Mucosa of rectum (tissue), 2 donors: ENCODE results near the gene TRNAU1AP.
"Not testable (repeated sequence)": the region's sequence is repeated elsewhere in the genome, so short reads cannot be mapped to it uniquely, and the experiment has no call there.

Source experiments
- H3K27ac ChIP-seq, 2 donors: one replicate each; pipeline ENCODE4 v1.7.0; 2013; ENCODE audit warnings: inconsistent platforms in 2 of 2, low read depth in 2 of 2, low read length in 2 of 2
- H3K27me3 ChIP-seq, 2 donors: one replicate each; pipeline ENCODE4 v1.7.0; 2013; ENCODE audit warnings: low read length in 2 of 2; ENCODE audit not compliant: control insufficient read depth in 2 of 2, insufficient read depth in 2 of 2
- H3K36me3 ChIP-seq, 2 donors: one replicate each; pipeline ENCODE4 v1.7.0; 2013; ENCODE audit warnings: low read length in 2 of 2; ENCODE audit not compliant: control insufficient read depth in 2 of 2, insufficient read depth in 2 of 2
- H3K4me1 ChIP-seq, 2 donors: one replicate each; pipeline ENCODE4 v1.7.0; 2013; ENCODE audit warnings: low read length in 2 of 2, mild to moderate bottlenecking in 1 of 2; ENCODE audit not compliant: control insufficient read depth in 2 of 2, insufficient read depth in 2 of 2
- H3K4me3 ChIP-seq, 2 donors: one replicate each; pipeline ENCODE4 v1.7.0; 2013; ENCODE audit warnings: low read length in 2 of 2
- H3K9ac ChIP-seq, 2 donors: one replicate each; pipeline ENCODE4 v1.7.0; 2013; ENCODE audit warnings: low read length in 2 of 2, low read depth in 1 of 2, mild to moderate bottlenecking in 1 of 2
- H3K9me3 ChIP-seq, 2 donors: one replicate each; pipeline ENCODE4 v1.7.0; 2013; ENCODE audit warnings: low read length in 2 of 2; ENCODE audit not compliant: control insufficient read depth in 2 of 2
- donor health status: healthy.
- donor health status: Normal muscosa, but diverticular disease.

TRNAU1AP gene

DNA sequence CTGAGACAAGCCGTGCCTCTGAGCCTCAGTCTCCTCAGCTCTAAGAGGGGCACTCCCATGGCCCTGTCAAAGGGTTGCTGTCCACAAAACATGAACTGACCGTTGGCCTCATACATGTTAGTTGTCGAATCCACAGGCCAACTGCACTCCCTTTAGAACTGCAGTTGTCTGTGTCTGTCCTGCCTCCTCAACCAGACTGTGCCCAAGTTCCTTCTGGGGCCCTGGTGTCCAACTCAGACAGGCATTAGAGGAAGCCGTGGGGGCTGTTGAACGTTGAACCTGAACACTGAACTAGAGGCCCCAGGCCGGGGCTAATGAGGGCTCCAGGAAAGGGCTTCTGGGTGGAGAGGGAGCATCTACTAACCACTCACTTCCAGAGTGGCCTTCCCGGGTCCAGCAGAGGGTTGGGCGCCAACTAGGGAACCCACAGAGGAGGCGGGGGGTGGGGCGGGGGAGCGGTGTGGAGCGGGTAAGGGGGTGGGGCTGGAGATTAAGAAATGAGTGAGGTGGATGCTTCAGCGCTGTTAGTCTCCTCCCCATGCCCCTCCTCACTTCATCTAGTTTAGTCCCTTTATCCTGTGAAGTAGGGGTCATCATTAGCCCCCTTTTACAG, 38.9 kb downstream of the TRNAU1AP start, which contains the start of gene RAB42:
Gene RAB42, plus strand, starts transcription at position 558 of the 613 bp plus-strand sequence. CDS start 247 bp downstream, outside the sequence.
- Histone ChIP-seq H3K4me3 (peak within 1 kb of the TSS; percentile 62 to 63), H3K4me1 (peaks cover 3 to 6% of the 10 kb centered on the region in 2 donors), H3K27ac (peak within 1 kb of the TSS; percentile 11 to 48), H3K9me3 (no peaks in the 10 kb centered on the region), H3K9ac (peak within 1 kb of the TSS; percentile 17 to 50), H3K27me3 (peaks cover 0 to 2% of the 10 kb centered on the region in 2 donors), H3K36me3 (no peaks in the 10 kb centered on the region)

DNA sequence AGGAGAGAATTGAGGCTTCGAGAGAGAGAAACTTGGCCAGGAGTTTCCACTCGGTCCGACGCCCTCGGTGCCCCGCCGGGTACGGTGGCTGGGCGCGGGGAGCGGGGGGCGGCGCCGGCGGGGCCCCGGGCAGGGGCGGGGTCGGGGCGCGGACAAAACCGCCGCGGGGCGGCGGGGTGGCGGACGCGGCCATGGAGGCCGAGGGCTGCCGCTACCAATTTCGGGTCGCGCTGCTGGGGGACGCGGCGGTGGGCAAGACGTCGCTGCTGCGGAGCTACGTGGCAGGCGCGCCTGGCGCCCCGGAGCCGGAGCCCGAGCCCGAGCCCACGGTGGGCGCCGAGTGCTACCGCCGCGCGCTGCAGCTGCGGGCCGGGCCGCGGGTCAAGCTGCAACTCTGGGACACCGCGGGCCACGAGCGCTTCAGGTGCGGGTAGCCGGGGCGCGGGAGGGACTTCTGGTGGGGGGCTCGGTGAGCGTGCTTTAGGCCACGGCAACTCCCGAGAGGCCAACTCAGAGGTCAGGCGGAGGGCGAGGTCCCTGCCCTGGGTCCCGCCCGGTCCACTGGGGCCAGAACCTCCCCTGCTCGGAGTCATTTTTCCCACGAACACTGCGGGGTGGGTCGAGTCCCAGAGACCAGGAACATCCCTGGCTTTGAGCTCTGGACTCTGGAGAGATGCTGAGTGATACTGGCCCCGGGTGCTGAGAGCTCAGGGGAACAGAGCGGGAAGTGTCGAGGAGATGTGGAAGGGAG, 39.6 kb downstream of the TRNAU1AP start:
- peaks cover 3 to 6% of the 10 kb centered on the region in 2 donors for H3K4me1 ChIP-seq
- H3K27me3 ChIP-seq, result peaks cover 0 to 2% of the 10 kb centered on the region in 2 donors
- H3K4me3 ChIP-seq, result peak overlapping the region; percentile 62 to 63
- peak overlapping the region; percentile 17 to 50 for H3K9ac ChIP-seq
- peak overlapping the region in 1 of 2 donors; percentile 32 for H3K27ac ChIP-seq
- H3K9me3 ChIP-seq, result no peaks in the 10 kb centered on the region
- no peaks in the 10 kb centered on the region for H3K36me3 ChIP-seq

DNA sequence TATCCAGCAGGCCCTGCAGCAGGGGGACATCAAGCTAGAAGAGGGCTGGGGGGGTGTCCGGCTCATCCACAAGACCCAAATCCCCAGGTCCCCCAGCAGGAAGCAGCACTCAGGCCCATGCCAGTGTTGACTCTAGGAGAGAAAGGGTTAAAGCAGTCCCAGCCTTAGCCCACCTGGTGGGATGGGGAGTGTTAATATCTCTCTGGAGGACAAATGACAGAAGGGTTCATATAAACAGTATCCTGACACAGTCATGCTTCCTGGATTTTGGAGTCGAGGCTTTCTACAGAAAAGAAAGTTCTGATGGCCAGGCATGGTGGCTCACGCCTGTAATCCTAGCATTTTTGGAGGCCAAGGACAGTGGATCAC, 41.1 kb downstream of the TRNAU1AP start:
- H3K27me3 ChIP-seq, H3K36me3 ChIP-seq, H3K9me3 ChIP-seq, H3K9ac ChIP-seq, H3K27ac ChIP-seq, H3K4me1 ChIP-seq, H3K4me3 ChIP-seq: not testable (repeated sequence)

DNA sequence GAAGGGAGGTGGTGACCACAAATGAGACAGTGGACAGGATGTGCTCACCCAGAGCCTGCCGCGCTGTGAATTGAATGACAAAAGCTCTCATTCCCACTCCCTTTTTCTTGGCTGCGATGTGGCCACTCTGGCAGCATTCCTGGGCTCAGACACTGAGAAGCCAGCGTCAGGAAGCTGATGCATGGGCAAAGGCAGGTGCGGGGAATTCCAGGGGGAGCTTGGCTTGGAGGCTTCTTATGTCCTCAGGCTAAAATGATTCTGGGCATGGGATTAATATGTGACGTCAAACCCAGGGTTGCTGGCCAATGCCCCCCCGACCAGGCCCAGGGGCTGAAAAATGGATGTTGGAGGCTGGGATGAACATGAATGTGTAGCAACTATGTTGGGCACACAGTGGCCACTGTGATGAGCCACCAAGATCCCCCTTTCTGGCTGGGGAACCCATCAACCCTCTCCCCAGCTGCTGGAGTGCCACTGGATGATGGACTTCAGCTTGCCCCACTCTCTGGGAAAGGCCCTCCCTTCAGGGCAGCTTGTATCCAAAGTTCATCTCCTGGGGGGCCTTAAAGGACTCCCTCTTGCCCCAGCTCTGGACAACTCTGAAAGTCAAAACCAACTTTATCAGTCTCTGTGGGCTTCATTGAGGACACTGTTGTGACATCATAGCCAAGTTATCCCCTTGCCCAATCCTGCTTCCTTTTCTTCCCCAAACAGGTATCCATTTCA, 42.0 kb downstream of the TRNAU1AP start:
- not testable (repeated sequence) for H3K4me3 ChIP-seq, H3K36me3 ChIP-seq, H3K27ac ChIP-seq, H3K4me1 ChIP-seq, H3K9me3 ChIP-seq, H3K27me3 ChIP-seq, H3K9ac ChIP-seq

DNA sequence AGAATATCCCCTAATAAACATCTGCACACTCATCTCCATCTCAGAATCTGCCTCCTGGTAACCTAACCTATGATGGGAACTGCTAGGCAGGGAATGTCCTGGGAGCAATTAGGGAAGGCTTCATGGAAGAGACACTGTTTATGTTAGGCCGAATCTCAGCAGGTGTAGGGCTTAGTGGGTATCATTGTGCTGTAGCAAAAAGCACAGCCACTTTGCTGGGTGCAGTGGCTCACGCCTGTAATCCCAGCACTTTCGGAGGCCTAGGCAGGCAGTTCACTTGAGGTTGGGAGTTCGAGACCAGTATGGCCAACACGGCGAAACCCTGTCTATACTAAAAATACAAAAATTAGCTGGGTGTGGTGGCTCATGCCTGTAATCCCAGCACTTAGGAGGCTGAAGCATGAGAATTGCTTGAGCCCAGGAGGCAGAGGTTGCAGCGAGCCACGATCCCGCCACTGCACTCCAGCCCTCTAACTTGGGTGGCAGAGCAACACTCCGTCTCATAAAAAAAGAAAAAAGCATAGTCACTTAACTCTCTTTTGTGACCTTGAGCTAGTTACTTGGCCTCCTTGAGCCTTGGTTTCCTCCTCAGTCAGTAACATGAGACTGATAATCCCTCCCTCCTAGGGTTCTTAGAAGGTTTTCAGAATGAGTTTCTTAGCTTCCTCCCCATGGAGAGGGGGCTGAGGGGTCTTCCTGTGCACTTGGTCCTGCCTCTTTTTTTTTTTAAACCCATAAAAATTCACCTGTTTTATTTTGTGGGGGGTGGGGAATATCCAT, 42.7 kb downstream of the TRNAU1AP start:
- Histone ChIP-seq H3K9ac (no peak overlapping the region), H3K4me1 (peaks cover 0 to 3% of the 10 kb centered on the region in 2 donors), H3K27ac (no peak overlapping the region), H3K27me3 (peaks cover 0 to 2% of the 10 kb centered on the region in 2 donors), H3K9me3 (no peaks in the 10 kb centered on the region), H3K36me3 (peaks cover 0 to 1% of the 10 kb centered on the region in 2 donors), H3K4me3 (no peak overlapping the region)

DNA sequence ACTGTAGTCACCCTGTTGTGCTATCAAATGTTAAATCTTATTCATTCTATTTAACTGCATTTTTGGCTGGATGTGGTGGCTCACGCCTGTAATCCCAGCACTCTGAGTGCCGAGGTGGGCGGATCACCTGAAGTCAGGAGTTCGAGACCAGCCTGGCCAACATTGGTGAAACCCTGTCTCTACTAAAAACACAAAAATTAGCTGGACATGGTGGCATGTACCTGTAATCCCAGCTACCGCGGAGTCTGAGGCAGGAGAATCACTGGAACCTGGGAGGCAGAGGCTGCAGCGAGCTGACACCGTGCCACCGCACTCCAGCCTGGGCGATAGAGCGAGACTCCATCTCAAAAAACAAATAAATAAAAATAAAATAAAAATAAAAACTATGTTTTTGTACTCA, 43.4 kb downstream of the TRNAU1AP start:
- H3K4me1 ChIP-seq, H3K36me3 ChIP-seq, H3K9me3 ChIP-seq, H3K27ac ChIP-seq, H3K27me3 ChIP-seq, H3K9ac ChIP-seq, H3K4me3 ChIP-seq: not testable (repeated sequence)

DNA sequence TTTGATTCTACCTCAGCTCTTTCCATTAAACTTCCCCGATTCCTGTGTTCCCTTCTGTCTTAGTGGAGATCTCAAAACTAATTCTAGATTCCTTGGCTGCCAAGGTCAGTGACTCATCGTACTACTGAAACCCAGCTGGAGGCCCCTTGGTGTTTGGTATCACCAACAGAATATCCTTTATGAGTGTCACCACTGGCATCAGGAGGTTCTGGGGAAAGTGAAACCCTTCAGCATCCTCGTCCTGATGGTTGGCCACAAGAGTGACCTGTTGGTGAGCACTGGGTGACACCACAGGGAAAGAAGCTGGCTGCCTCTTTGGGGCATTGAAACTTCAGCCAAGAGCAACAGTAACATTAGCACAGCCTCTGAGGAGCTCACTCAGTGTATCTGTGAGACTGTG, 48.8 kb downstream of the TRNAU1AP start:
- no peaks in the 10 kb centered on the region for H3K27me3 ChIP-seq
- no peak overlapping the region for H3K9ac ChIP-seq
- no peak overlapping the region for H3K27ac ChIP-seq

DNA sequence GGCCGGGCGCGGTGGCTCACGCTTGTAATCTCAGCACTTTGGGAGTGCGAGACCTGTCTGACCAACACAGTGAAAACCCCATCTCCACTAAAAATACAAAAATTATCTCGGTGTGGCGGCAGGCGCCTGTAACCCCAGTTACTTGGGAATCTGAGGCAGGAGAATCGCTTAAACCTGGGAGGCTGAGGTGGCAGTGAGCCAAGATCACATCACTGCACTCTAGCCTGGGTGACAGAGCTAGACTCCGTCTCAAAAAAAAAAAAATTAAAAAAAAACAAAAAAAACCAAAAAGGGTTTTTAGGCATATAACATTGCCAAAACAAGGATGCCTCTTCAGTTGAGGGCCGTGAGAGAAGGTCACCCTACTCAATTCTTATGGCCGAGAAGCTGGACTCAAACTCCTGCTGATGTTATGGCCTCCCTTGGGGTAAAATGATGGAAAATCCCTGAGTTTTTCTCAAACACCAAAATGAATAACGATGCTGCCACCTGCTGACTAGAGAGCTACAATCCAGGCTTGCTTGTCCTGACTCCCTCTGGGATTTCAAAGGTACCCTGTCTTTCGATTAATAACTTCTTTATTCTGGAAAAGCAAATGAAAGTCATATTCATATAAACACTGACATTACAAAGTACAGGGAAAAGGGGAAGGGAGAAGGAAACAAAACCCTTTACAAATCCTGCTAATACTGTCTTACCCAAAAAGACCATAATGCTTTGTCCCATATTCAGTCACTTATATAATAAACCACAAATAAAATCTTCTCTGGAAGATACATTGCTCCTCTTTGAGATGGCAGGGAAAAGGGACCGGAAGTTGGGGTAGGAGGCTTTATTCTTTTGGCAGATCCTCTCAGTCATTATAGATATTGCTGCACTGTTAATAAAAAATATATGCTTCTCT, 49.9 kb downstream of the TRNAU1AP start:
- H3K9me3 ChIP-seq, result no peaks in the 10 kb centered on the region
- no peak overlapping the region for H3K4me3 ChIP-seq
- H3K4me1 ChIP-seq, result no peaks in the 10 kb centered on the region
- H3K27me3 ChIP-seq, result no peaks in the 10 kb centered on the region
- no peak overlapping the region for H3K27ac ChIP-seq
- peaks cover 31 to 45% of the 10 kb centered on the region in 2 donors for H3K36me3 ChIP-seq
- H3K9ac ChIP-seq, result no peak overlapping the region

More for the DNA sequence above, 48.8 kb downstream of the TRNAU1AP start:
- H3K4me1 ChIP-seq, result no peaks in the 10 kb centered on the region
- peaks cover 27 to 37% of the 10 kb centered on the region in 2 donors for H3K36me3 ChIP-seq
- no peak overlapping the region for H3K4me3 ChIP-seq
- no peaks in the 10 kb centered on the region for H3K9me3 ChIP-seq

DNA sequence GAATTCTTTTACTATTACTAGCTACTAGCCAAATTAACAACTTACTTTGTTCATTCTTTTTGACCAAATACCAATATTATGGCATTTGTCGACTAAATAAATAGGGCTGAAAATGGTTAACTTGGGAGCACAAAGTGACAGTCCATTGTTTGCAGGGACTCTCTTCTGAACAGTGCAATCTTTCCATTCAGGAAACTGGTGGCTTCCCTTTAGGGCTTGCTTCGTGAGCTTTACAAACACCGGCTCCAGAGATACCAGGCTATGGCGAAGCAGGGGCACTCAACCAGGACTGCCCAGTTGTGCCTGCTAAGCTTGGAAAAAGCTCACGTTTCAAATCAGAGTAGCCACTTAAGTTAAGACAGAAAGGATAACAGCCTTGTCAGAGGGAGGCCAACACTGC, 51.5 kb downstream of the TRNAU1AP start:
- Histone ChIP-seq H3K4me3 (no peak overlapping the region), H3K9me3 (no peaks in the 10 kb centered on the region), H3K36me3 (peaks cover 31 to 49% of the 10 kb centered on the region in 2 donors)

More for the DNA sequence above, 51.5 kb downstream of the TRNAU1AP start:
- Histone ChIP-seq H3K9ac (no peak overlapping the region), H3K27me3 (no peaks in the 10 kb centered on the region), H3K4me1 (no peaks in the 10 kb centered on the region), H3K27ac (no peak overlapping the region)
